SK-MEL-5 (cell line): Measurements from ENCODE around the gene PRL. TPM values are rescaled to one million over a fixed set of nuclear protein-coding genes. Genes with fewer than 3 reads are reported as not detected.

Source experiments
- DNase-seq: peaks from one replicate; pipeline ENCODE4 v3.0.0-alpha.2; 2016; ENCODE audit warnings: low read depth, low spot score
- in situ Hi-C: cut with HindIII; loops from 2 replicates; pipeline ENCODE4 v1.10.0; 2016; ENCODE audit warnings: low sequenced_read_pairs, high pct_unique_total_duplicates, low pct_unique_long_range_greater_than_20kb
- total RNA-seq: library from RNA; depleted of rRNA; stranded (reverse); fragments of >200 nt; shearing (Covaris generic); gene quantifications from 2 replicates; pipeline ENCODE4 v1.2.3, GENCODE V29; 2014

The PRL gene
- total RNA-seq, 1 experiment from 2014 or later: not detected

GRCh38 chr6:22300273-22300998 lies 3.6 kb upstream of the PRL start:
- in situ Hi-C loops: no loop called here
- DNase-seq: peak; percentile 50

GRCh38 chr6:22298475-22298890 lies 1.6 kb upstream of the PRL start:
- in situ Hi-C loops: no loop called here
- DNase-seq: no peak

GRCh38 chr6:22296067-22296466 lies 769 bp downstream of the PRL start:
- in situ Hi-C loops: no loop called here
- DNase-seq: no peak

GRCh38 chr6:22295145-22295544 lies 1.7 kb downstream of the PRL start:
- in situ Hi-C loops: no loop called here

GRCh38 chr6:22294301-22294700 lies 2.5 kb downstream of the PRL start:
- in situ Hi-C loops: no loop called here
- no peak for DNase-seq

More at GRCh38 chr6:22295145-22295544, 1.7 kb downstream of the PRL start:
- DNase-seq: no peak

- no peak for DNase-seq
- in situ Hi-C loops: no loop called here
Observed at GRCh38 chr6:22290045-22290444, 6.8 kb downstream of the PRL start.

GRCh38 chr6:22288721-22289120 lies 8.1 kb downstream of the PRL start:
- DNase-seq: no peak
- in situ Hi-C loops: no loop called here

- no peak for DNase-seq
- in situ Hi-C loops: no loop called here
Observed at GRCh38 chr6:22284666-22285065, 12.2 kb downstream of the PRL start.

- in situ Hi-C loops: no loop called here
- DNase-seq: no peak
Observed at GRCh38 chr6:22281341-22282085, 15.3 kb downstream of the PRL start.

- no peak for DNase-seq
- in situ Hi-C loops: no loop called here
Observed at GRCh38 chr6:22279427-22279826, 17.4 kb downstream of the PRL start.

- in situ Hi-C loops: no loop called here
- no peak for DNase-seq
Observed at GRCh38 chr6:22271081-22271480, 25.8 kb downstream of the PRL start.

GRCh38 chr6:22263748-22264147 lies 33.1 kb downstream of the PRL start:
- in situ Hi-C loops: no loop called here
- DNase-seq: no peak

GRCh38 chr6:22254886-22255285 lies 42.0 kb downstream of the PRL start:
- in situ Hi-C loops: no loop called here
- DNase-seq: no peak

- in situ Hi-C loops: no loop called here
- DNase-seq: peak; percentile 26
Observed at GRCh38 chr6:22253955-22254655, 42.7 kb downstream of the PRL start.

GRCh38 chr6:22251348-22251747 lies 45.5 kb downstream of the PRL start:
- in situ Hi-C loops: no loop called here
- no peak for DNase-seq

GRCh38 chr6:22250486-22250885 lies 46.4 kb downstream of the PRL start:
- in situ Hi-C loops: no loop called here
- DNase-seq: no peak

GRCh38 chr6:22249711-22250350 lies 47.0 kb downstream of the PRL start:
- in situ Hi-C loops: no loop called here
- DNase-seq: no peak
